Measurements from ENCODE around the gene C11orf91.

C11orf91 gene

DNA sequence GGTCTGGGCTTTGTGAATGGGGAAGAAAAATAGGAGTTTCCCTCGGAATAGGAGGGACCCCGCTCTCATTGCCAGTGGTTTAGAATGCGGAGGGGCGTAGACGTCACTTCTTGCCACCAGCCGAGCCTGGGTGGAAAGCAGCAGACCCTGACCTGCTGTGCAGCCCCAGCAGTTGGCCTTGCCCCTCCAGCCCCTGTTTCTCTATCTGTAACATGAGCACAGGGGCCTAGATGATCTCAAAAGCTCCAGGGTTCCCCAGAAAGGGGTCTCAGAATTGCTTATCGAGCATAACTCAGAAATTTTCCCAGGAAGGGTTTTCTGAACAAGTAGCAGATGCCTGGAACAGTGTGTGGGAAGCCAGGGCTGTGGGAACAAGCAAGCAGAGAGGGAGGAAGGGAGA is 43.9 kb downstream of the C11orf91 start:
- no peaks in the 10 kb centered on the region for H3K4me1 ChIP-seq (ENCODE audit: insufficient read depth, low read length, poor library complexity, severe bottlenecking)

DNA sequence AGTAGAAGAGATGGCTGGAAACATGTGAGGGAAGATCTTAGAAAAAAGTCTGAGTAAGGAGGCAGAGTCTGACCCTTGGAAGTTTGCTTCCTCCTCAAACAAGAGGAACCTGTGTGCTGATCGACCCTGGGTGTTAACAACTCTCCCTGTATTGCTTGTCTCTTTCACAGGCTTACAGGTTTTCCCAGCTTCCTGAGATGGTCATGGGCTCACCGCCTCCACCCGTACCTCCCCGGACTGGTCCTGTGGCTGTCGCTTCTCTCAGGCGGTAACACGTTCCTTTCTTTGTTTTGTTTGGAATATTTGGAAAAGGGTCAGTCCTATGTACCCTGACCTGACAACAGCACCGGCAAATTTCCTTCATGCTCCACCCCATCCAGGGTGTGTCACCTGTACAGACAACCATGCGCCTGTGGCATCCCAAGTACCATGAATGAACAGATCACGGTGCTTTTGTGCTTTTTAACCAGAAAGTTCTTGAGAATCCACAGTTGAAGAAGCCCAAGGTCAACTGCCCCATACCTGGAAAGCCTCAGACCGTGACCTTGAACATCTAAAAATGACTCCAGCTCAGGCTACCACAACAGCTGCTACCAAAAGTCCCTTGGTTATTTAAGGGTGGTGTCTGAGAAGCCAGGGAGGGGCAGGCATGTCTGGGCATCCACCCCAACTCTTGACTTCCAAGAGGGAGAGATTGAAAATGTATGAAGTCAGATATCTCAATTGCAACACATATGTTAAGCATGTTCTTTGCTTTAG is 44.6 kb downstream of the C11orf91 start:
- H3K27me3 ChIP-seq (ENCODE audit: insufficient read depth, low read length, poor library complexity, severe bottlenecking): no peaks in the 10 kb centered on the region

More for the DNA sequence above, 43.9 kb downstream of the C11orf91 start:
- H3K27me3 ChIP-seq (ENCODE audit: insufficient read depth, low read length, poor library complexity, severe bottlenecking): no peaks in the 10 kb centered on the region
- H3K4me3 ChIP-seq (ENCODE audit: low read length, poor library complexity, severe bottlenecking): no peak overlapping the region
- no peaks in the 10 kb centered on the region for H3K9me2 ChIP-seq (replicated peaks; ENCODE audit: low read depth, low read length)
- no peaks in the 10 kb centered on the region for H3K9me3 ChIP-seq (ENCODE audit: insufficient read depth, low read depth, low read length)
- TF ChIP-seq EZH2phosphoT487 (IDR thresholded peaks at IDR 0.05; ENCODE audit: borderline replicate concordance) (no peak), CTCF (conservative IDR thresholded peaks at IDR 0.05; ENCODE audit: low read length) (no peak)
- no peak overlapping the region for H3K9ac ChIP-seq (ENCODE audit: low read depth, low read length, poor library complexity, severe bottlenecking)
- H3K79me2 ChIP-seq (ENCODE audit: insufficient read depth, low read length): no peaks in the 10 kb centered on the region
- no peak overlapping the region for H3K4me2 ChIP-seq (ENCODE audit: low read depth, low read length, poor library complexity, severe bottlenecking)
- H4K20me1 ChIP-seq (ENCODE audit: insufficient read depth, low read length, poor library complexity, severe bottlenecking): no peaks in the 10 kb centered on the region
- no peaks in the 10 kb centered on the region for H3K36me3 ChIP-seq (ENCODE audit: insufficient read depth, low read length)
- H2AFZ ChIP-seq (ENCODE audit: low read length): no peak overlapping the region
- H3F3A ChIP-seq (ENCODE audit: low read depth): no peaks in the 10 kb centered on the region

DNA sequence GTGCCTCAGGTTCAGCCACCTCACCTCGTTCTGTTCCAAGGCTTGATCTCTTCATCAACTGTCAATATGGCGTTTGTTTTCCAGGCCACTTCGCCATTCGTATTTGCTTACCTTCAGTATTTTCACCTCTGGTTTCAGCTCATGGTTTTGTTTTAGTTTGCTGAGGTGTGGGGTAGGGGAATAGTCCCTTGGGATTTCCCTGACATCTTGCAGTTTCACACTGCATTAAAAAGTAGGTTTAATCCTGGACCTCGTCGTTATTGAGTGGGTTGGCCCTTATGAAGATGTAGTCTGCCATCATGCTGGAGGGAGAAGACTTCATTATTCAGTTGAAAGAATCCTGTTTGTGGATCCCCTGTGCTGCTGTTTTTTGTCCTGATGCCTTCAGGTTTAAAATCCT is 46.0 kb downstream of the C11orf91 start:
- Histone ChIP-seq H3K4me2 (ENCODE audit: low read depth, low read length, poor library complexity, severe bottlenecking) (no peak overlapping the region), H3K9me2 (replicated peaks; ENCODE audit: low read depth, low read length) (no peaks in the 10 kb centered on the region), H2AFZ (ENCODE audit: low read length) (no peak overlapping the region), H3K36me3 (ENCODE audit: insufficient read depth, low read length) (no peaks in the 10 kb centered on the region), H3F3A (ENCODE audit: low read depth) (no peaks in the 10 kb centered on the region), H3K4me1 (ENCODE audit: insufficient read depth, low read length, poor library complexity, severe bottlenecking) (no peaks in the 10 kb centered on the region), H3K9ac (ENCODE audit: low read depth, low read length, poor library complexity, severe bottlenecking) (no peak overlapping the region), H3K4me3 (ENCODE audit: low read length, poor library complexity, severe bottlenecking) (no peak overlapping the region), H4K20me1 (ENCODE audit: insufficient read depth, low read length, poor library complexity, severe bottlenecking) (no peaks in the 10 kb centered on the region), H3K27me3 (ENCODE audit: insufficient read depth, low read length, poor library complexity, severe bottlenecking) (no peaks in the 10 kb centered on the region), H3K79me2 (ENCODE audit: insufficient read depth, low read length) (no peaks in the 10 kb centered on the region), H3K9me3 (ENCODE audit: insufficient read depth, low read depth, low read length) (no peaks in the 10 kb centered on the region)
- TF ChIP-seq EZH2phosphoT487 (IDR thresholded peaks at IDR 0.05; ENCODE audit: borderline replicate concordance) (no peak), CTCF (conservative IDR thresholded peaks at IDR 0.05; ENCODE audit: low read length) (no peak)

More for the DNA sequence above, 44.6 kb downstream of the C11orf91 start:
- no peaks in the 10 kb centered on the region for H3K36me3 ChIP-seq (ENCODE audit: insufficient read depth, low read length)
- no peak overlapping the region for H3K9ac ChIP-seq (ENCODE audit: low read depth, low read length, poor library complexity, severe bottlenecking)
- no peaks in the 10 kb centered on the region for H3K9me3 ChIP-seq (ENCODE audit: insufficient read depth, low read depth, low read length)
- H4K20me1 ChIP-seq (ENCODE audit: insufficient read depth, low read length, poor library complexity, severe bottlenecking): no peaks in the 10 kb centered on the region
- H3K4me3 ChIP-seq (ENCODE audit: low read length, poor library complexity, severe bottlenecking): no peak overlapping the region
- no peaks in the 10 kb centered on the region for H3K79me2 ChIP-seq (ENCODE audit: insufficient read depth, low read length)
- no peak overlapping the region for H2AFZ ChIP-seq (ENCODE audit: low read length)
- H3K4me2 ChIP-seq (ENCODE audit: low read depth, low read length, poor library complexity, severe bottlenecking): no peak overlapping the region
- H3K4me1 ChIP-seq (ENCODE audit: insufficient read depth, low read length, poor library complexity, severe bottlenecking): no peaks in the 10 kb centered on the region
- TF ChIP-seq CTCF (conservative IDR thresholded peaks at IDR 0.05; ENCODE audit: low read length) (no peak), EZH2phosphoT487 (IDR thresholded peaks at IDR 0.05; ENCODE audit: borderline replicate concordance) (no peak)
- no peaks in the 10 kb centered on the region for H3K9me2 ChIP-seq (replicated peaks; ENCODE audit: low read depth, low read length)
- H3F3A ChIP-seq (ENCODE audit: low read depth): no peaks in the 10 kb centered on the region

All from Loucy (cell line).